ENCODE results near the gene EBI3.
"Not testable (repeated sequence)": the region's sequence is repeated elsewhere in the genome, so short reads cannot be mapped to it uniquely, and the experiment has no call there.

EBI3 gene

DNA sequence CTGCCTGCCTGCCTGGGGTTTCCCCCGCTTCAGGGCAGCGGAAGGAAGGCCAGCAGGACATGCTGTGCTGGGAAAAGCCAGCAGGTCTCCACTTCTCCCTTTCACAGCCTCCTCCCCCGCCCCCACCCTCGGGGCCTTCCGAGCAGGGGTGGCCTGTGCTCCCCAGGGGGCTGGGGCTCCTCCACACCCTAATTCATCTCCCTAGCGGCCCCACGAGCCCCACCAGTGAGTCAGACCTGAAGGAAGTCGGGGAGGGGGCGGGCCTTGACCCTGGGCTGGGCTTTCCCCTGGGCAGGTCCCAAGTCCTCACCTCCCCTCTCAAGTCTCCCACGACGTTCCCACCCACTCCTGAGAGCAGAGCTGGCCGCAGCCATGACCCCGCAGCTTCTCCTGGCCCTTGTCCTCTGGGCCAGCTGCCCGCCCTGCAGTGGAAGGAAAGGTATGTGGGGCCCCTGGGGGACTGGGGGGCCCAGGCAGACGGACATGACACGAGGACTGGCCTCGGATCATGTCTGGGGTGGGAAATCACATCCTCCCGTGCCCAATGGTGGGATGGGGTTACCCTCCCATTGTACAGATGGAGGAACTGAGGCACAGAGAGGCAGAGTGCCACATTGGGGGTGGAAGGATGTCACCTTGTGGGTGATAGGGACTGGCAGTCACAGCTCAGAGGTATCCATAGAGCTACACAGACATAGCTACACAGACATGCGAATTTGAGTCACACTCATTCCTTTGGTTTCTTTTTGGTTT is at the start of gene EBI3:
EBI3 (plus strand) TSS at position 345 of the 753 bp plus-strand sequence; CDS start at position 373, 28 bp downstream.
- peaks cover 17% of the 10 kb centered on the region for H3K4me1 Mint-ChIP-seq
- H3K9me3 Mint-ChIP-seq = peaks cover 3% of the 10 kb centered on the region
- no peaks in the 10 kb centered on the region for H3K27me3 Mint-ChIP-seq
- H3K27ac Mint-ChIP-seq = no peak within 1 kb of the TSS
- peak; percentile 96 for ATAC-seq
- H3K36me3 Mint-ChIP-seq = peaks cover 20% of the 10 kb centered on the region
- no peak within 1 kb of the TSS for H3K4me3 Mint-ChIP-seq

DNA sequence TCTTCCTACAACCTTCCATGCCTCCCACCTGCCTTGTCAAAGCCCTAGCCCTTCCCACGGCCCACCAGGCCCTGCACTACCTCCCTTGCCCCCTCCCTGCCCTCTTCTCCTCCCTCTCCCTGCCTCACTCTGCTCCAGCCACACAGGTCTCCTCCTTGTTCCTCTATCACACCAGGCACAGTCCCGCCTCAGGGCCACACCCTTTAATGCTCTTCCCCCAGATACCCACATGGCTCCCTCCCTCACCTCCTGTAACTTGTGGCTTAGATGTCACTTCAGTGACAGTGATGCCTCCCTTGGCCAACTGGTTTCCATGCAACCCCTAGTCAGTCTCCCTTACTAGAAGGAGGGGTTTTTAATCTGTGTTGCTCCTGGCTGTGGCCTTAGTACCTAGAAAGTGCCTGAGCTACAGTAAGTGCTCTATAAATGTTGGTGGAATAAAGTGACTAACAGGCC is 48.2 kb upstream of the EBI3 start:
- Mint-ChIP-seq H3K4me3 (peak overlapping the region; percentile 98), H3K27me3 (no peaks in the 10 kb centered on the region), H3K9me3 (no peaks in the 10 kb centered on the region), H3K27ac (peak overlapping the region; percentile 98), H3K36me3 (peaks cover 39% of the 10 kb centered on the region), H3K4me1 (peaks cover 55% of the 10 kb centered on the region)
- ATAC-seq = no peak

DNA sequence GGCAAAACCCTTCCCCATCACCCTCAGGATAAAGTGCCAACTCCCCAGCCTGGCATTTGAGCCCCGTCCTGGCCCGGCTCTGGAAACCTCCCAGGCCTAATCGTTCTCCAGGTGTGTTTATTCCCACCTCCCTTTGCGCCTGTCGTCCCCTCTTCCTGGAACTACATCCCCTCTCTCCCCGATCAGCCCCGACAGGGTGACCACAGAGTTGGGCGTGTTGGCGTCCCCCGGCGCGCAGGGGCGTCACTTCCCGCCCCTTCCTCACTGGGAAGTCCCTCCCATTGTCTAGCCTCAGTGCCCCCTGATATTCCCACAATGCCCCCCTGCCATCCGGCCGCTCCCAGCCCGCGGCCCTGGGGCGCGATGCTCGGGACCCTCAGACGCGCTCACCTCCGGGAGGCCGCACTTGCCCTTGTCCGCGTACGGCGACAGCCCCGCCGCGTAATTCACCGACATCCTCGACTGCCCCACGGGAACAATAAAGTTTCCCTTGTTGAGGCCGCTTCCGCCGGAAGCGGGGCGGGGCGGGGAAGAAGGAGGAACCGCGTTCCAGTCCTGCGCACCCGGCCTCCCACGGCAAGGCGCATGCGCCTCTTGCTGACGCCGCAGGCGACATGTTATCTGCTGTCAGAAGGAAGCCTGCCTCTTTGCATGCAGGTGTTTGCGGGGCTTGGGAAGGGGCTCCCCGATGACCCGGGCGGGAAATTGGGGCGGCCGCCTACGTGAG is 47.1 kb upstream of the EBI3 start, which contains the start of the genes ANKRD24 and SIRT6:
ANKRD24 (plus strand) TSS at position 606 of the 727 bp plus-strand sequence. CDS start 3,737 bp downstream, outside the sequence.
SIRT6 (minus strand) TSS at position 480 of the 727 bp plus-strand sequence; CDS start at position 456, 24 bp downstream.
- Mint-ChIP-seq H3K9me3 (no peaks in the 10 kb centered on the region), H3K4me1 (peaks cover 62% of the 10 kb centered on the region), H3K4me3 (peak within 1 kb of the TSS; percentile 98), H3K27ac (peak within 1 kb of the TSS; percentile 98), H3K36me3 (peaks cover 33% of the 10 kb centered on the region), H3K27me3 (no peaks in the 10 kb centered on the region)
- ATAC-seq = peak; percentile 91

DNA sequence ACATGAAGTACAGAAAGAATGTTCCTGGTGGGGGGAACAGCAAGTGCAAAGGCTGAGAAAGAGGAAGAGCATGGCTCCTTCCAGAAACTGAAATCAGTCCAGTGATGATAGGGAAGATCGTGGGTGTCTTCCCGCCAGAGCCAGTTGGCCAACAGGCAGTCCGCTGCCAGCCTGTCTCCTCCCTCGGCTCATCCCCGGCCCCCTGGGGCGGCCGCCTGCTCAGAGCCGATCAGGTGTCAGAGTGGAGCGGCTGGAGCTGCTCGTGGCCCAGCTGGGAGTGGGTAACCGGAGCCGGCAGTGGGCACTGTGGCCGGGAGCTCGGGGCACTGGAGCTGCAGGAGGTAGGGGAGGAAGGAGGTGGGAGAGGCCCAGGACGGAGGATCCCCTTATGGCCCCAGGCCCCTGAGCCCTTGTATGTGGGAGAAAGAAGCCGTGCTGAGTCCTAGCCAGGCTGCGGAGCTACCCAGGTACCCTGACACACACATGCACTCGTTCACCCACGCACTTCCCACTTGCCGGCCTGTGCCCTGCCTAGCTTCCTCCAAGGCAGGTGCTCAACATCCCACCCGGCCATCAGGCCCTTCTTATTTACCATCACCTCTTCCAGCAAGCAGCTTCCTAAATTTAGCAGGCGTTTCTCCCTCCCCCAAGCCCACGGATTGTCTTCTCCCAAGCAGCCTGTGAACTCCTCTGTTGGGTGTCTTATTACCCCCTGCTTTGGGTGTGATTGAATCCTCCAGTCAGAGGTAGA is 45.2 kb upstream of the EBI3 start:
- Mint-ChIP-seq H3K27ac (no peak overlapping the region), H3K36me3 (peaks cover 18% of the 10 kb centered on the region), H3K9me3 (no peaks in the 10 kb centered on the region)

DNA sequence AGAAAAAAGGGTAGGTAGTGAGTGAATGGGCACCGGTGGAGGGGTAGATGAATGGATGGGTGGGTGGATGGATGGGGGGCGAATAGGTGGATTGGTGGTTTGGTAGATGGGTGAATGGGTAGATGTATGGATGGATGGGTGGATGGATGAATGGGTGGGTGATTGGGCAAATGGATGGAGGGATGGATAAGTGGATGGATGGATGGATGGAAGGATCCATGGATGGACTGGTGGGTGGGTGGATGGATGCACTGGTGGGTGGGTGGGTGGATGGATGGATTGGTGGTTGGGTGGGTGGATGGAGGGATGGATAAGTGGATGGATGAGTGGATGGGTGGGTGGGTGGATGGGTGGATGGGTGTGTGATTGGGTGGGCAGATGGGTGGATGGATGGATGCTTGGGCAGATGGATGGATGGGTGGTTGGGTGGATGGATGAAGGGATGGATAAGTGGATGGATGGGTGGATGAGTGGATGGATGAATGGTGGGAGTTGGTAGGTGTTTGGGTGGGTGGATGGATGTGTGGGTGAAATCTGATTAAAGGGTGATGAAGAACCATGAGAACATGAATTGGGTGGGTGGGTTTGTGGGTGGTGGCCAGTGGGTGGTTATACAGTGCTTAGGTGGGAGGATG is 44.5 kb upstream of the EBI3 start:
- peaks cover 11% of the 10 kb centered on the region for H3K36me3 Mint-ChIP-seq
- H3K9me3 Mint-ChIP-seq = no peaks in the 10 kb centered on the region
- H3K27me3 Mint-ChIP-seq = peaks cover 6% of the 10 kb centered on the region
- H3K27ac Mint-ChIP-seq = no peak overlapping the region
- ATAC-seq = no peak
- peaks cover 51% of the 10 kb centered on the region for H3K4me1 Mint-ChIP-seq
- no peak overlapping the region for H3K4me3 Mint-ChIP-seq

More for the DNA sequence above, 45.2 kb upstream of the EBI3 start:
- ATAC-seq = no peak
- peak overlapping the region; percentile 16 for H3K4me3 Mint-ChIP-seq
- peaks cover 58% of the 10 kb centered on the region for H3K4me1 Mint-ChIP-seq
- peaks cover 6% of the 10 kb centered on the region for H3K27me3 Mint-ChIP-seq

DNA sequence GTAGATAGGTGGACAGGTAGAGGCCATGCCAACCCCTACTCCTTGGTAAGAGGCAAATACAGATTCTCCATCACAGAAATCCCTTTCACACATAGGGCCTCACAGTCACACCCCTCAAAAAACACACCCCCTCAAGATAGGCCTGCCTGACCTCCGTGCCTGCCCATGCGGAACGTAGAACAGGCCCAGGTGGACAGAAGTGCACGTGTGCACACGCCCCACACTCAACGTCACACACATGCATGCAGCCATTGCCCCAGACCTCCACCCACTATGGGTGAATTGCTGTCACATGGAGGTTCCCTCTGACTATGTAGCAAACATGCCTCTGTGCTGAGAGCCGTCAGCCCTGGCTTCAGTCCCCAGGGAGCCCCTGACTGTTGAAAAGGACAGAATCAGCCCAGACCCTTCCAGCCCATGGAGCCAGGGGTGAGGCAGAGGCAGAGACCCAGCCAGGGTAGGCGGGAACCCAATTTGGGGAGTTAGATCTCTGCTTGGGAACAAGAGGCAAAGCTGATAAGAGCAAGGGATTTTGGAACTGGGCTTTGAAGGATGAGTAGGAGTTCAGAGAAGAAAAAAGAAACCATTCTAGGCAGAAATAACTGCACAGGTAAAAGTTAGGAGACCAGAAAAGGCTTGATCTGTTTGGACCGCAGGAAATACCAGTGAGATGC is 43.8 kb upstream of the EBI3 start:
- H3K4me3 Mint-ChIP-seq = no peak overlapping the region

DNA sequence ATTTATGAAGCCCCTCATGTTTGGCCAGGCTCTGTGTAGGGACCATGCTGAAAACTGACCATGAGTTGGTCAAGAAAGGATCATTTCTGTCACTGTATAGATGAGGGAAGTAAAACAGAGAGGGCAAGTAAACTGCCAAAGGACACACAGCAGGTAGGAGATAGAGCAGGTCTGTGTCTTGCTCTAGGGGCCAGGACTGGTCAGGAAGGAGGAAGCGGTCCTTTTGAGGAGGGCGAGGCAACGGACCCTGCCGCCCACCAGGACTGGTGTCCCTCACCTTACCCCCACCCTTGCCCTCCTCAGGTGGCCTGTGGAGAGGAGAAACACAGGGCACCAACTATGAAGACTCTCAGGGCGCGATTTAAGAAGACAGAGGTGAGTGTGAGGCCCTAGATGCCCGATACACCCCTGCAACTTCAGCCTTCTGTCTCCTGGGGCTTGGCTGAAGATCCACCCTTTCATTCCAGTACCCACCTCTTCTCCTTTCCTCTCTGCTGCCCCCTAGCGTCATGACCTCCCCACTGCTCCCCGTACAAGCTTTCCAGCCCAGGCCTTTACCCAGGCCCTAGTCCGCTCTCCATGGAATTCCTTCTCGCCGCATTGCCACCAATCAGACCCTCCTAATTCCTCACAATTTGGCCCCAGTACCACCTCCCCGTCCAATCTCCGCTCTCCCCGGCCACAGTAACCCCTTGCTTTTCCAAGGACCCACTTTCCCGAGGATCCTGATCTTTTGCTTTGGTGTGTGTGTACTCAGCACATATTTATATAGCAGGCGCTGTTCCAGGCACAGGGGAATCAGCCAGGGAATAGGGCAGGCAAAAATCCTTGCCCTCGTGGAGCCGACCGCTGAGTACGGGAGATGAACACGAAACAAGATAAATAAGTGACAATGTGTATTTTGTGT is 43.0 kb upstream of the EBI3 start:
- H3K4me1 Mint-ChIP-seq = peaks cover 36% of the 10 kb centered on the region
- no peak overlapping the region for H3K27ac Mint-ChIP-seq
- peak; percentile 51 for ATAC-seq
- H3K9me3 Mint-ChIP-seq = no peaks in the 10 kb centered on the region
- H3K27me3 Mint-ChIP-seq = peaks cover 6% of the 10 kb centered on the region
- H3K4me3 Mint-ChIP-seq = no peak overlapping the region
- peaks cover under 1% of the 10 kb centered on the region for H3K36me3 Mint-ChIP-seq

More for the DNA sequence above, 43.8 kb upstream of the EBI3 start:
- peaks cover 44% of the 10 kb centered on the region for H3K4me1 Mint-ChIP-seq
- peaks cover 6% of the 10 kb centered on the region for H3K27me3 Mint-ChIP-seq
- no peaks in the 10 kb centered on the region for H3K9me3 Mint-ChIP-seq
- ATAC-seq = no peak
- H3K36me3 Mint-ChIP-seq = peaks cover 6% of the 10 kb centered on the region
- no peak overlapping the region for H3K27ac Mint-ChIP-seq

DNA sequence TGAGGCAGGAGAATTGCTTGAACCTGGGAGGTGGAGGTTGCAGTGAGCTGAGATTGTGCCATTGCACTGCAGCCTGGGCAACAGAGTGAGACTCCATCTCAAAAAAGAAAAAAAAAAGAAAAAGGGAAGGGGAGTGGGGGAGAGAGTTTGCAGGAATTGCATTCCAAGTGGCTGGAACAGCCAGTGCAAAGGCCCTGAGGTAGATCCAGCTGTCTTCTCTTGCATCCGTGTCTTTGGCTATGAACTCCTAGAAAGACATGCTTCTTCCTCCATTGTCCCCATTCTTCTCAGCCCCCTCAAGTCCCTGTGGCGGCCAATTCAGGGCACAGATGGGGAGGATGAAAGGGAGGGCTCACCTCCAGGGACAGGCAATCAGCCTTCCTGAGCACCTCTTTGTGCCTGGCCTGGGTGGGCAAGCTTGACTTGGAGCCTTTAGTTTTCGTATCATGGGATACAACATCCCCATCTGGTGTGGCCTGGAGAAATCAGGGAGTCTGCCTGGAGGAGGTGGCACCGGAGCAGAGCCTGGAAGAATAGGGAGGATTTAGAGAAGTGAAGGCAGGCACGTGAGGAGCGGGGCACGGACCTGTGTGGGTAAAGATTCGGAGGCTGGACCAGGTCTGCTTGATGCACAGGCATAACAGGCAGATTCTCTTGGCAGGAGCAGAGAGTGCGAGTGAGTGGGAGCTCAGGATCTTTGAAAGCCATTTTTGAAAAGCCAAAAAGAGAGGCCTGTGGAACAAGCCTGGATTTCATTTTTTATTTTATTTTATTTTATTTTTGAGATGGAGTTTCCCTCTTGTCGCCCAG is 41.8 kb upstream of the EBI3 start:
- Mint-ChIP-seq H3K4me3 (no peak overlapping the region), H3K27me3 (peaks cover 10% of the 10 kb centered on the region), H3K9me3 (no peaks in the 10 kb centered on the region), H3K4me1 (peaks cover 27% of the 10 kb centered on the region), H3K36me3 (no peaks in the 10 kb centered on the region), H3K27ac (no peak overlapping the region)
- ATAC-seq = no peak

DNA sequence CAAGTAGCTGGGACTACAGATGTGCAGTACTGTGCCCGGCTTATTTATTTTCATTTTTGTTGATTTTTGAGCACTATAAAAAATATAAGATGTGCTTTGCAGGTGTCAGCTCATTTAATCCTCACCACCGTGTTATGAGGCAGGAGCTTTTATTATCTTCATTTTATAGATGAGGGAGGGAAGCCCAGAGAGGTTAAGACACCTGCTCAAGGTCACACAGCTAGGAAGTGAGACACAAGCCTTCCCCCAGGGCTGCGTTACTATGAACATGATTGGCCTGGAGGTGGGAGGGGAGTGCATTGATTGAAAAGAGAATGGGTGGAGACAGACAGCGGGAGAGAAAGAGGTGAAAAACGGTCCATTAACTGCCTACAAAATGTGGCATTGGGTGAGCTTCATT is 39.7 kb upstream of the EBI3 start:
- H3K27ac Mint-ChIP-seq = no peak overlapping the region
- no peak overlapping the region for H3K4me3 Mint-ChIP-seq
- no peak for ATAC-seq
- H3K36me3 Mint-ChIP-seq = no peaks in the 10 kb centered on the region
- H3K4me1 Mint-ChIP-seq = peaks cover 21% of the 10 kb centered on the region
- H3K27me3 Mint-ChIP-seq = peaks cover 31% of the 10 kb centered on the region
- H3K9me3 Mint-ChIP-seq = no peaks in the 10 kb centered on the region

DNA sequence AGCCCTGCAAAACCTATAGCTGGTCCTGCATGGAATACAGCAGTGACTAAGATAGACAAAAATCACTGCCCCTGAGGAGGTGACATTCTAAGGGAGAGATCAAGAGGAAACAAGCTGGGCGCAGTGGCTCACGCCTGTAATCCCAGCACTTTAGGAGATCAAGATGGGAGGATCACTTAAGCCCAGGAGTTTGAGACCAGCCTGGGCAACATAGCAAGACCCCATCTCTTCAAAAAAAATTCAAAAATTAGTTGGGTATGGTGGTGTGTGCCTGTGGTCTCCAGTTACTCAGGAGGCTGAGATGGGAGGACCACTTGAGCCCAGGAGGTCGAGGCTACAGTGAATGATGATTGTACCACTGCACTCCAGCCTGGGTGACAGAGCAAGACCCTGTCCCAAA is 36.8 kb upstream of the EBI3 start:
- not testable (repeated sequence) for H3K36me3 Mint-ChIP-seq, H3K4me3 Mint-ChIP-seq, ATAC-seq, H3K9me3 Mint-ChIP-seq, H3K27ac Mint-ChIP-seq
- Mint-ChIP-seq H3K4me1 (peaks cover 13% of the 10 kb centered on the region), H3K27me3 (peaks cover 57% of the 10 kb centered on the region)

DNA sequence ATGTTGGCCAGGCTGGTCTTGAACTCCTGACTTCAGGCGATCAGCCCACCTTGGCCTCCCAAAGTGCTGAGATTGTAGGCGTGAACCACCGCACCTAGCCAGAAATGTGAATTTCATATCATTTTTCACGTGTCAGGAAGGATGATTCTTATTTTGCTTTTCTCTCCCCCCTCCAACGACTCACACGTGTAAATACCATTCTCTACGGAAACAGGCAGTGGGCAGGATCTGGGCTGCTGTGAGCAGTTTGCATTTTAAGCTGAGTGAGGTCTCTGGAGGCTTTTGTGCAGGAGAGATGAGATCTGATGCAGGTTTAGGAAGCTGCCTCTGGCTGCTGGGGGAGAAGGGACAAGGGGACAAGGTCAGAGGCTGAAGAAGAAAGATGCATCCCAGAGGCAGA is 35.0 kb upstream of the EBI3 start:
- H3K9me3 Mint-ChIP-seq = peaks cover 9% of the 10 kb centered on the region
- no peak for ATAC-seq
- no peak overlapping the region for H3K4me3 Mint-ChIP-seq
- peaks cover 10% of the 10 kb centered on the region for H3K36me3 Mint-ChIP-seq
- H3K27me3 Mint-ChIP-seq = peaks cover 71% of the 10 kb centered on the region
- peaks cover 17% of the 10 kb centered on the region for H3K4me1 Mint-ChIP-seq
- H3K27ac Mint-ChIP-seq = no peak overlapping the region

DNA sequence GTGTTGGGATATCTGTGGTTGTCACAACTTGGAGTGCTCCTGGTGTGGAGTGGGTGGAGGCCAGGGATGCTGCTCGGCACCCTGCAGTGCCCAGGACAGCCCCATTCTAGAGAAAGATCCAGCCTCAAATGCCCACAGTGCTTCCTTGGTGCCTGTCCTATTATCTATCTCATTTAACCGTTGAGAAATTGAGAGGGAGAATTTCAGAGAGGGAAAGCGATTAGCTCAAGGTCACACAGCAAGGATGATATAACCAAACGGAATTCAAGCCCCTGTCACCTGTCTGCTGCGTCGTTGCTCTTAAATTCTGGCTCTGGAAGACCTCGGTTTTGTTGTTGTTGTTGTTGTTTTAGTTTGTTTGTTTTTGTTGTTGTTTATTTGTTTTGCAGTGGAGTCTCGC is 33.3 kb upstream of the EBI3 start:
- Mint-ChIP-seq H3K36me3 (peaks cover 10% of the 10 kb centered on the region), H3K4me3 (no peak overlapping the region), H3K27ac (no peak overlapping the region), H3K9me3 (peaks cover 13% of the 10 kb centered on the region), H3K4me1 (peaks cover 17% of the 10 kb centered on the region), H3K27me3 (peaks cover 84% of the 10 kb centered on the region)
- ATAC-seq = no peak
